Mesenchymal stem cell (in vitro differentiated cells and primary cell): ENCODE measurements around the gene CASQ1.

ENCODE experiments used
- DNase-seq: peaks from one replicate; pipeline ENCODE4 v3.0.0-alpha.2; 2013
- H2AFZ ChIP-seq: one replicate; pipeline ENCODE4 v1.6.1; 2013; ENCODE audit warnings: low read depth, mild to moderate bottlenecking, control low read depth, inconsistent platforms, low read length, moderate library complexity
- H2AK5ac ChIP-seq: 2 replicates; pipeline ENCODE4 v1.6.1; 2013; ENCODE audit warnings: low read length, moderate library complexity, mild to moderate bottlenecking, inconsistent platforms; ENCODE audit not compliant: severe bottlenecking
- H2BK120ac ChIP-seq: one replicate; pipeline ENCODE4 v1.6.1; 2013; ENCODE audit warnings: low read depth, mild to moderate bottlenecking, inconsistent platforms, low read length, moderate library complexity
- H2BK12ac ChIP-seq, 2 experiments: one replicate each; pipeline ENCODE4 v1.6.1; 2013; ENCODE audit warnings: inconsistent platforms in 2 of 2, low read length in 2 of 2, mild to moderate bottlenecking in 2 of 2, moderate library complexity in 2 of 2, control low read depth in 1 of 2
- H2BK15ac ChIP-seq: one replicate; pipeline ENCODE4 v1.6.1; 2013; ENCODE audit warnings: mild to moderate bottlenecking, low read depth, inconsistent platforms; ENCODE audit not compliant: poor library complexity, severe bottlenecking
- H2BK5ac ChIP-seq: 2 replicates; pipeline ENCODE4 v1.6.1; 2013; ENCODE audit warnings: low read depth, mild to moderate bottlenecking, low read length, control low read depth, inconsistent platforms; ENCODE audit not compliant: poor library complexity, severe bottlenecking
- H3K14ac ChIP-seq, 2 experiments: one replicate each; pipeline ENCODE4 v1.6.1; 2013; ENCODE audit warnings: inconsistent platforms in 2 of 2, low read length in 2 of 2, control low read depth in 1 of 2, mild to moderate bottlenecking in 1 of 2, moderate library complexity in 1 of 2
- H3K18ac ChIP-seq, 2 experiments: one replicate each; pipeline ENCODE4 v1.6.1; 2013; ENCODE audit warnings: inconsistent platforms in 2 of 2, low read length in 2 of 2, control low read depth in 1 of 2, low read depth in 1 of 2, mild to moderate bottlenecking in 1 of 2
- H3K23ac ChIP-seq, 2 experiments: one replicate each; pipeline ENCODE4 v1.6.1; 2013; ENCODE audit warnings: inconsistent platforms in 2 of 2, low read length in 2 of 2, mild to moderate bottlenecking in 2 of 2, moderate library complexity in 2 of 2, control low read depth in 1 of 2
- H3K27ac ChIP-seq: 2 replicates; pipeline ENCODE4 v1.5.1; 2013; ENCODE audit warnings: mild to moderate bottlenecking, moderate library complexity, low read length, control low read depth, inconsistent platforms; ENCODE audit not compliant: poor library complexity, severe bottlenecking
- H3K27me3 ChIP-seq, 2 experiments: 2 replicates each; pipeline versions ENCODE4 v1.6.1 to v1.7.0; 2013; ENCODE audit warnings: low read length in 2 of 2, mild to moderate bottlenecking in 2 of 2, moderate library complexity in 2 of 2, control low read depth in 1 of 2, inconsistent platforms in 1 of 2; ENCODE audit not compliant: control insufficient read depth in 1 of 2, insufficient read depth in 1 of 2
- H3K36me3 ChIP-seq, 2 experiments: 2 replicates each; pipeline versions ENCODE4 v1.6.1 to v1.7.0; 2013; ENCODE audit warnings: low read length in 2 of 2, control low read depth in 1 of 2, inconsistent platforms in 1 of 2, low read depth in 1 of 2, mild to moderate bottlenecking in 1 of 2; ENCODE audit not compliant: insufficient read depth in 2 of 2, control insufficient read depth in 1 of 2
- H3K4ac ChIP-seq, 2 experiments: one replicate each; pipeline ENCODE4 v1.6.1; 2013; ENCODE audit warnings: inconsistent platforms in 2 of 2, low read length in 2 of 2, mild to moderate bottlenecking in 2 of 2, moderate library complexity in 2 of 2, control low read depth in 1 of 2, low read depth in 1 of 2
- H3K4me1 ChIP-seq: 2 replicates; pipeline ENCODE4 v1.6.1; 2013; ENCODE audit warnings: low read depth, low read length, control low read depth; ENCODE audit not compliant: control insufficient read depth, insufficient read depth
- H3K4me2 ChIP-seq: 2 replicates; pipeline ENCODE4 v1.6.1; 2013; ENCODE audit warnings: low read length, mild to moderate bottlenecking, inconsistent platforms; ENCODE audit not compliant: poor library complexity, severe bottlenecking
- H3K4me3 ChIP-seq, 2 experiments: 2 replicates each; pipeline versions ENCODE4 v1.5.1 to v1.7.0; 2013; ENCODE audit warnings: low read length in 2 of 2, mild to moderate bottlenecking in 2 of 2, control low read depth in 1 of 2, low read depth in 1 of 2; ENCODE audit not compliant: insufficient read depth in 1 of 2
- H3K79me1 ChIP-seq: replicated peaks from 2 replicates; pipeline ENCODE4 v1.6.1; 2013; ENCODE audit warnings: mild to moderate bottlenecking, control low read depth, low read length, inconsistent platforms; ENCODE audit not compliant: poor library complexity, severe bottlenecking
- H3K9ac ChIP-seq: 2 replicates; pipeline ENCODE4 v1.7.0; 2013; ENCODE audit warnings: mild to moderate bottlenecking, low read length, moderate library complexity
- H3K9me3 ChIP-seq: 2 replicates; pipeline ENCODE4 v1.7.0; 2013; ENCODE audit warnings: mild to moderate bottlenecking, low read length; ENCODE audit not compliant: control insufficient read depth
- H4K8ac ChIP-seq: one replicate; pipeline ENCODE4 v1.6.1; 2013; ENCODE audit warnings: inconsistent platforms, mild to moderate bottlenecking, low read length, moderate library complexity
- H4K91ac ChIP-seq: one replicate; pipeline ENCODE4 v1.6.1; 2013; ENCODE audit warnings: mild to moderate bottlenecking, low read length, inconsistent platforms
- WGBS: methylation state at CpG from one replicate; pipeline ENCODE4 v1.1.7; 2013; ENCODE audit warnings: mixed read lengths; 5-methylcytosine and 5-hydroxymethylcytosine counted together

The CASQ1 gene

DNA sequence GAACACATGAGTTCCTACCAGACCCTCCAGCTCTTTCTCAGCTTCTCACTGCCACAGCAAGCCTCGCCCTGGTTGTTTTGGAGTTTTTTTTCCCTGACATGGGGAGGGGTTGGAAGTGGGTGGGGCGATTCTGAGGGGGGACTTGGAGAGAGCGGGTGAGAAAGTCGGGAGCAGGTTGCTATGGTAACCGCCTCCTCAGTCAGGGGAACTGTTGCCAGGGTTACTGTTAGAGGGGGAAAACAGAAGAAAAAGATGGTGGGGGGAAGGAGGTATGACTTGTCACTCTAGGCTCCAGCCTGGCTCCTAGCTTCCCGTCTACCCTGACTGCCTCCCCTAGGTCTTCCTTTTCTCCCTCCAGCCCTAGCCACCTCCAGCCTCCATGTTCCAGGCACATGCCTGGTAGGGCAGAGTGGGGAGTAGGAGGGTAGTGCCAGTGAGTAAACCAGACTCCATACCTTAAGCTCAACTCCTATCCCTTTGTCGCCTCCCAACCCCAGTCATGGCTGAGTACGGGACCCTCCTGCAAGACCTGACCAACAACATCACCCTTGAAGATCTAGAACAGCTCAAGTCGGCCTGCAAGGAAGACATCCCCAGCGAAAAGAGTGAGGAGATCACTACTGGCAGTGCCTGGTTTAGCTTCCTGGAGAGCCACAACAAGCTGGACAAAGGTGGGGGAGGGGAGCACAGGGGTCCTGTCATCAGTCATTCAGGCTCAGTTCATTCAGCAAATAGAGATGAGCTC lies 20.8 kb downstream of the CASQ1 start:
- no peak overlapping the region for H4K91ac ChIP-seq
- H3K14ac ChIP-seq: no peak overlapping the region
- no peak overlapping the region for H2BK12ac ChIP-seq
- peaks cover 31% of the 10 kb centered on the region for H3K4me1 ChIP-seq
- peaks cover 28% of the 10 kb centered on the region for H3K79me1 ChIP-seq
- H3K4ac ChIP-seq: no peak overlapping the region
- H2AK5ac ChIP-seq: no peak overlapping the region
- H3K27me3 ChIP-seq: no peaks in the 10 kb centered on the region
- H3K4me2 ChIP-seq: no peak overlapping the region
- H2BK120ac ChIP-seq: no peak overlapping the region
- no peak overlapping the region for H3K18ac ChIP-seq
- DNase-seq: no peak
- WGBS: 92% methylated on average over 6 of the region's 10 CpGs
- no peak overlapping the region for H3K23ac ChIP-seq
- H2BK15ac ChIP-seq: no peak overlapping the region
- no peak overlapping the region for H2AFZ ChIP-seq
- H3K9ac ChIP-seq: peak overlapping the region; percentile 28
- H3K27ac ChIP-seq: no peak overlapping the region
- no peak overlapping the region for H4K8ac ChIP-seq
- H3K4me3 ChIP-seq: no peak overlapping the region
- no peaks in the 10 kb centered on the region for H3K9me3 ChIP-seq
- H2BK5ac ChIP-seq: no peak overlapping the region
- peaks cover 67 to 95% of the 10 kb centered on the region in 2 experiments for H3K36me3 ChIP-seq

DNA sequence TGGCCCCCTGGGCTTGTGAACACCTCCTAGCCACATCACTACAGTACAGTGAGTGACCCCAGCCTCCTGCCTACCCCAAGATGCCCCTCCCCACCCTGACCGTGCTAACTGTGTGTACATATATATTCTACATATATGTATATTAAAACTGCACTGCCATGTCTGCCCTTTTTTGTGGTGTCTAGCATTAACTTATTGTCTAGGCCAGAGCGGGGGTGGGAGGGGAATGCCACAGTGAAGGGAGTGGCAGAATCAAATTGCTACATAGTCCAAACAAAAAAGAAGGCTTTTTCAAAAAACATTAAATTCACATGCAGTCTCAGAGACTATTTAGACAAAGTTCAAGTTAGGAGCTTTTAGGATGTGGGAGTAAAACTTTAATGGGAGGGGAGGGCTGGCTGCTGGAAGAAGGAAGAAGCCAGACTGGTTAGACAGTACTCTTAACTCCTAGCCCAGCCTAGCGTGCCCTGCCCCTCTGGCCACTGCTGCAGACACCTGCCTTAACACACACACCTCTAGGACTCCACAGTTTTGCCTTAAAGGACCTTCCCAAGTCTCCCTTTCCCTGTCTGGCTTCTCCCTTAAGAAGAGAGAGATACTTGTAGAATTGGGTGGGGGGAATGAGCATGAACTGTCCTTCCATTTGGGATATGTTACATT lies 24.2 kb downstream of the CASQ1 start:
- 100% methylated on average over 1 of the region's 3 CpGs for WGBS
- Histone ChIP-seq H2AFZ (no peak overlapping the region), H3K79me1 (peaks cover 31% of the 10 kb centered on the region), H3K4me2 (no peak overlapping the region), H4K8ac (no peak overlapping the region), H2BK120ac (no peak overlapping the region), H3K27ac (peak overlapping the region; percentile 6), H2AK5ac (no peak overlapping the region), H3K4me1 (peaks cover 18% of the 10 kb centered on the region), H3K4me3 (no peak overlapping the region), H2BK12ac (no peak overlapping the region), H4K91ac (no peak overlapping the region), H3K9me3 (no peaks in the 10 kb centered on the region), H3K36me3 (peaks cover 61 to 93% of the 10 kb centered on the region in 2 experiments), H3K14ac (no peak overlapping the region), H3K23ac (no peak overlapping the region), H2BK5ac (no peak overlapping the region), H2BK15ac (no peak overlapping the region), H3K9ac (peak overlapping the region; percentile 14), H3K18ac (no peak overlapping the region), H3K27me3 (no peaks in the 10 kb centered on the region), H3K4ac (no peak overlapping the region)
- no peak for DNase-seq

DNA sequence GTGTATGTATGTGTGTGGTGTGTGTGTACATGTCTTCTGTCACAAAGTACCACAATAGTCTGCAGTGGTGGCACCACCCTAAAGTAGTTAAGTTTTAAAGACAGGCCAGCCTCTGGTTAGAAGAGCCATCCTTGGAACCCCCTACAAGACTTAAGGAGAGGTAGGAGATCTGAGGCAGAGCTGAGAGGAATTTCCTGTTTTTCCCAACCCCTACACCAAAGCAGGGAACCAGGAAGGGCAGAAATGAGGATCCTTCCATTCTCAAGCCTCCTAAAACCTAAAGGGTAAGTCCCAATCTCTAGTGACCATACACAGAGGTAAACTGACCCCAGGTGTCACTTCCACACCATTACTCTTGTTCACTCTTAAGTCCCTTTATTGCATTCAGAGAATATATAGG lies 25.9 kb downstream of the CASQ1 start:
- DNase-seq: no peak
- no peak overlapping the region for H3K4me2 ChIP-seq
- peaks cover 11% of the 10 kb centered on the region for H3K4me1 ChIP-seq
- no peak overlapping the region for H3K4me3 ChIP-seq
- peaks cover 24% of the 10 kb centered on the region for H3K79me1 ChIP-seq
- no peaks in the 10 kb centered on the region for H3K27me3 ChIP-seq
- no peak overlapping the region for H3K23ac ChIP-seq
- H2BK120ac ChIP-seq: no peak overlapping the region
- no peak overlapping the region for H2BK5ac ChIP-seq
- no peak overlapping the region for H2AFZ ChIP-seq
- H2BK15ac ChIP-seq: no peak overlapping the region
- H3K27ac ChIP-seq: peak overlapping the region; percentile 24
- H3K9me3 ChIP-seq: no peaks in the 10 kb centered on the region
- H2BK12ac ChIP-seq: no peak overlapping the region
- no peak overlapping the region for H3K14ac ChIP-seq
- peaks cover 49 to 92% of the 10 kb centered on the region in 2 experiments for H3K36me3 ChIP-seq
- H2AK5ac ChIP-seq: peak overlapping the region; percentile 24
- peak overlapping the region; percentile 10 for H3K9ac ChIP-seq
- no peak overlapping the region for H4K91ac ChIP-seq
- H3K4ac ChIP-seq: no peak overlapping the region
- no peak overlapping the region for H3K18ac ChIP-seq
- H4K8ac ChIP-seq: no peak overlapping the region

DNA sequence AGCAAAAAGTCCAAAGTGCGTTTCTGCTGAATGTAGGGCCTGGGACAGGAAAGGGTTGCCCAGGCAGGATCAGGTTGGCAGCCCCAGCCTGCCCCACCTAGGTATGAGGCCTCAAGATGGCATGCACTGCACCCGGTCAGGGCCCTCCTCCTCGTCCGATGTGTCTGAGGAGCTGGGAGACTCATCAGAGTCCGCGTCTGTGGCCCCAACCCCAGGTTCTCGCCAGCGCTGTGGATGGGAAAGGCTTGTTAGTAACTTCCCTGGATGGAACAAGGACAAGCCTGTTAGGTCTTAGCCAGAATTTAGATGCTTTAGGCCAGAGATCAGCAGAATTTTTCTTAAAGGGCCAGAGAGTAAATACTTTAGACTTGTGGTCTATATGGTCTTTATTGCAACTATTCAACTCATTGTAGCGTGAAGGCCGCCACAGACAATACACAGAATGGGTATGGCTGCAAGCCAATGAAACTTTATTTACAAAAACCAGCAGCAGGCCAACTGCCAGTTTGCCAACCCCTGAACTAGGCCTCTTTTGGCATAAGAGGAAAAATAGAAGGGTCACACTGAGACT lies 27.2 kb downstream of the CASQ1 start:
- Histone ChIP-seq H3K14ac (no peak overlapping the region), H4K91ac (no peak overlapping the region), H3K9me3 (no peaks in the 10 kb centered on the region), H3K4me3 (peak overlapping the region in 1 of 2 experiments; percentile 10), H3K4me2 (no peak overlapping the region), H3K9ac (peak overlapping the region; percentile 75), H3K79me1 (peaks cover 18% of the 10 kb centered on the region), H2BK15ac (no peak overlapping the region), H3K4me1 (peaks cover 11% of the 10 kb centered on the region), H4K8ac (no peak overlapping the region), H2BK5ac (no peak overlapping the region), H2AFZ (no peak overlapping the region), H3K36me3 (peaks cover 42 to 92% of the 10 kb centered on the region in 2 experiments), H3K27me3 (no peaks in the 10 kb centered on the region), H2BK12ac (no peak overlapping the region), H3K4ac (no peak overlapping the region), H3K27ac (peak overlapping the region; percentile 44), H2BK120ac (no peak overlapping the region), H3K18ac (peak overlapping the region in 1 of 2 experiments; percentile 16), H2AK5ac (no peak overlapping the region), H3K23ac (no peak overlapping the region)
- WGBS: 97% methylated on average over 10 of the region's 10 CpGs
- DNase-seq: no peak
